Nephron progenitor cell (in vitro differentiated cells): Measurements from ENCODE around the gene UGCG.
A peak's percentile ranks its signal among the peaks of the same experiment; 100 is the strongest.

Experiments
- DNase-seq: peaks from one replicate; pipeline ENCODE4 v3.0.0; 2021
- H3K27ac Mint-ChIP-seq: 2 replicates; pipeline ENCODE4 v1.8.0; 2021; ENCODE audit warnings: mild to moderate bottlenecking, moderate library complexity, mixed read lengths
- H3K27me3 Mint-ChIP-seq: 2 replicates; pipeline ENCODE4 v1.8.0; 2021; ENCODE audit warnings: mild to moderate bottlenecking, low read depth, mixed read lengths; ENCODE audit not compliant: poor library complexity
- H3K36me3 Mint-ChIP-seq: 2 replicates; pipeline ENCODE4 v1.8.0; 2021; ENCODE audit warnings: low read depth, mixed read lengths
- H3K4me1 Mint-ChIP-seq: 2 replicates; pipeline ENCODE4 v1.8.0; 2021; ENCODE audit warnings: mixed read lengths
- H3K4me3 Mint-ChIP-seq: 2 replicates; pipeline ENCODE4 v1.8.0; 2021; ENCODE audit warnings: mild to moderate bottlenecking, moderate library complexity, mixed read lengths
- H3K9me3 Mint-ChIP-seq: 2 replicates; pipeline ENCODE4 v1.8.0; 2021; ENCODE audit warnings: mild to moderate bottlenecking, moderate library complexity, mixed read lengths
- TF ChIP-seq, protein P1 (sequence below): fragments of 200-600 bp; sonication (generic); IDR thresholded peaks from 2 replicates; pipeline ENCODE4 v1.5.0; 2021; ENCODE audit warnings: antibody characterized with exemption

The UGCG gene

DNA sequence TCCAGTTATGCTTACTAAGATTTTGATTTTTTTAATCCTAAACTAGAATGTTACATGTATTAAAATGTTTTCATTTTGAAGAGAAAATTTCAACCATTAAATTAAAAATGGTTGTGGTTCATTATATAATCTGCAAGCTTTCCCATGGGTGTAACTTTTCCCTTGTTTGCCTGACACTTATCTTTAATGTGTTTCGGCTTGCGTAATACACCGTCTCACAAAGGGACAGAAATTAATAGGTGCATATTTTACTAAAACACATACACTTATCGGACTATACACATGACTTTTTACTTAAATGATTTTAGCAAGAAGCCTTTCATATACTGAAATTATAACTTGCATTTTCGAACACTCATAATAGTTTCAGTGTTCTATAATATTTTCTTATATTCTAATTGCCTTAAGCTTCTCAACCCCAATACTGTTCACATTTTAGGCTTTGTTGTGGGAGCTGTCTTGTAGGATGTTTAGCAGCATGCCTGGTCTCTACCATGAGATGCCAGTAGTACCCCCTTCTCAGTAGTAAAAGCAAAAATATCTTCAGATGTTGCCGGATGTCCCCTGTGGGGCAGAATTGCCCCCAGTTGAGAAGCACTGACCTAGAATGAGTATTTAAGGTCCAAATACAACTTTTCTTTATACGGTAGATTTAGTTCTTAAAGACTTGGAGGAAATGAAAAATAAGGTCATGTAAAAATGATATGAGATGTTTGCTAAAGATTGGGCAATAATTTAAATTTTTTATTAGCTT lies 28.6 kb downstream of the UGCG start:
- H3K4me1 Mint-ChIP-seq, result peaks cover 7% of the 10 kb centered on the region
- no peaks in the 10 kb centered on the region for H3K27me3 Mint-ChIP-seq
- H3K4me3 Mint-ChIP-seq, result no peak overlapping the region
- H3K27ac Mint-ChIP-seq, result no peak overlapping the region
- TF ChIP-seq, protein P1, sequence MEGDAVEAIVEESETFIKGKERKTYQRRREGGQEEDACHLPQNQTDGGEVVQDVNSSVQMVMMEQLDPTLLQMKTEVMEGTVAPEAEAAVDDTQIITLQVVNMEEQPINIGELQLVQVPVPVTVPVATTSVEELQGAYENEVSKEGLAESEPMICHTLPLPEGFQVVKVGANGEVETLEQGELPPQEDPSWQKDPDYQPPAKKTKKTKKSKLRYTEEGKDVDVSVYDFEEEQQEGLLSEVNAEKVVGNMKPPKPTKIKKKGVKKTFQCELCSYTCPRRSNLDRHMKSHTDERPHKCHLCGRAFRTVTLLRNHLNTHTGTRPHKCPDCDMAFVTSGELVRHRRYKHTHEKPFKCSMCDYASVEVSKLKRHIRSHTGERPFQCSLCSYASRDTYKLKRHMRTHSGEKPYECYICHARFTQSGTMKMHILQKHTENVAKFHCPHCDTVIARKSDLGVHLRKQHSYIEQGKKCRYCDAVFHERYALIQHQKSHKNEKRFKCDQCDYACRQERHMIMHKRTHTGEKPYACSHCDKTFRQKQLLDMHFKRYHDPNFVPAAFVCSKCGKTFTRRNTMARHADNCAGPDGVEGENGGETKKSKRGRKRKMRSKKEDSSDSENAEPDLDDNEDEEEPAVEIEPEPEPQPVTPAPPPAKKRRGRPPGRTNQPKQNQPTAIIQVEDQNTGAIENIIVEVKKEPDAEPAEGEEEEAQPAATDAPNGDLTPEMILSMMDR, result no peak
- no peaks in the 10 kb centered on the region for H3K9me3 Mint-ChIP-seq
- peaks cover 47% of the 10 kb centered on the region for H3K36me3 Mint-ChIP-seq
- no peak for DNase-seq

GRCh38 chr9:111925784-111926183 lies 29.2 kb downstream of the UGCG start:
- Mint-ChIP-seq H3K9me3 (no peaks in the 10 kb centered on the region), H3K27me3 (no peaks in the 10 kb centered on the region), H3K4me1 (peaks cover 7% of the 10 kb centered on the region), H3K4me3 (no peak overlapping the region), H3K36me3 (peaks cover 45% of the 10 kb centered on the region), H3K27ac (no peak overlapping the region)
- TF ChIP-seq, protein P1, result no peak
- DNase-seq, result no peak

GRCh38 chr9:111926421-111926875 lies 29.8 kb downstream of the UGCG start:
- no peak for DNase-seq
- peaks cover 7% of the 10 kb centered on the region for H3K4me1 Mint-ChIP-seq
- H3K4me3 Mint-ChIP-seq, result no peak overlapping the region
- TF ChIP-seq, protein P1, result no peak
- H3K27ac Mint-ChIP-seq, result peak overlapping the region; percentile 45
- H3K9me3 Mint-ChIP-seq, result no peaks in the 10 kb centered on the region
- no peaks in the 10 kb centered on the region for H3K27me3 Mint-ChIP-seq
- H3K36me3 Mint-ChIP-seq, result peaks cover 49% of the 10 kb centered on the region

- no peaks in the 10 kb centered on the region for H3K27me3 Mint-ChIP-seq
- H3K9me3 Mint-ChIP-seq, result no peaks in the 10 kb centered on the region
- H3K4me1 Mint-ChIP-seq, result peaks cover 7% of the 10 kb centered on the region
- H3K36me3 Mint-ChIP-seq, result peaks cover 62% of the 10 kb centered on the region
- no peak overlapping the region for H3K4me3 Mint-ChIP-seq
- no peak for DNase-seq
- TF ChIP-seq, protein P1, result no peak
- H3K27ac Mint-ChIP-seq, result no peak overlapping the region
These were observed 31.7 kb downstream of the UGCG start for GRCh38 chr9:111928359-111928720.

DNA sequence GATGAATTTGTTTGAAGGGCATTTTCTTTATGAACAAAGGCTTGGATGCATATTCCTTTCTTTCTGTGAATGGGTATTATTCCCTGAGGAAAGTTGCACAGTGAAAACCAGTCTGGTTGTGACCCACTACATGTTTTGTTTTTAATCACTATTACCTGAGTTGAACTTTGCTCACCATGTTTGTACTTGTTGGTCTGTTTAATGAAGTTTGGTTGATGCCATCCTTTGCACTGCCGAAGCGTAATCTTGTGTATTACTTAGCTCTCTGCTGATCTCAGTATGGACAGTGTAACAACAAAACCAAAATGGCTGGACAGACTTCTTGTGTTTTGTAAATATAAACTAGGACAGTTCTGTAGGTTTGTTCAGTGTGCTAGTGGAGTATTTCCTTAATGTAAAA lies 38.1 kb downstream of the UGCG start:
- Mint-ChIP-seq H3K4me3 (no peak overlapping the region), H3K4me1 (peaks cover 19% of the 10 kb centered on the region), H3K27me3 (no peaks in the 10 kb centered on the region), H3K9me3 (no peaks in the 10 kb centered on the region), H3K27ac (peak overlapping the region; percentile 57), H3K36me3 (peaks cover 60% of the 10 kb centered on the region)
- no peak for DNase-seq
- TF ChIP-seq, protein P1, result no peak

GRCh38 chr9:111936391-111936790 lies 39.8 kb downstream of the UGCG start:
- Mint-ChIP-seq H3K4me1 (peaks cover 19% of the 10 kb centered on the region), H3K27me3 (no peaks in the 10 kb centered on the region), H3K27ac (no peak overlapping the region), H3K36me3 (peaks cover 48% of the 10 kb centered on the region), H3K4me3 (no peak overlapping the region), H3K9me3 (no peaks in the 10 kb centered on the region)
- no peak for DNase-seq
- TF ChIP-seq, protein P1, result no peak
